Stimulated activated CD4-positive, alpha-beta T cell treated with anti-CD3 and anti-CD28 coated beads, Interleukin-12 subunit alpha, Interleukin-12 subunit beta, amount 100 ng/mL, for 24 hours (primary cell): ENCODE measurements around the gene MYLK.
"Not testable (repeated sequence)": the region's sequence is repeated elsewhere in the genome, so short reads cannot be mapped to it uniquely, and the experiment has no call there.

ENCODE experiments used
- DNase-seq, 2 experiments: peaks; one replicate each; pipeline ENCODE4 v3.0.0-alpha.2; 2020; ENCODE audit warnings: low read depth in 2 of 2

Gene MYLK

DNA sequence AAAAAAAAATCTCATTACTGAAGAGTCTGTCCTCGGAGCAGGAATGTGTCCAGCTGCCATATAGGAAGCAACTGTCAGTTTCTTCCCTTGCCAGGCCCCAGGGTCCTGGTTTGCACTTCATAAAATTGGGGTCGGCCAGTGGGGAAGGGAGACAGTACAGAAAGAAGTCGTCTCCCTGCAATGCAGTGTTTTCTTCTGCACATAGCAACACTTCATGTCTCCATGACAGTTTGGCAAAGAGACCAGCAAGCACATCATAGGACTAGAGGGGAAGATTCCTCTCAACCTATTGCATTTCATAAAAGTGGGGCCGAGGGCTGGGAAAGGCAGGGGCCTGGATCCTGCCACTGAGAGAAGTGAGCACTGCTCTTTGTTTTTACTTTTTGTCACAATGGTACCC lies 161.1 kb downstream of the MYLK start:
- no peak for DNase-seq

DNA sequence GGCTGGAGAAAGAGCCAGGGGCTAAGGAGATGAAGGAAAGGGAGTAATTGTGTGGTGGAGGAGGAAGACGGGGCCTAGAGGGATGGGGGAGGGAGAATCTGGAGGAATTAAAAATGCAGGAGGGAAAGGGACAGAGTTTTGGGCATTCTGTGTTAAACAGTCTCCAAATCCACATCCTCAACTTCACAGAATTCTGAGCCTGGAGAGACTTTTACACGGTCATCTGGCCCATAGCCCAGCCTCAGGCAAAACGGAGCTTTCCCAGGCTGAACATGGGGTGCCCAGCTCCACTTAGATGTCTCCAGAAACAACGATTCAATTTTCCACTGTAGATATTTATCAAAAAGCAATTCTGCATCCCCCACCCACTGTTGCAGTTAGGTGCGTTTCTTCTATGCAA lies 161.7 kb downstream of the MYLK start:
- no peak for DNase-seq

DNA sequence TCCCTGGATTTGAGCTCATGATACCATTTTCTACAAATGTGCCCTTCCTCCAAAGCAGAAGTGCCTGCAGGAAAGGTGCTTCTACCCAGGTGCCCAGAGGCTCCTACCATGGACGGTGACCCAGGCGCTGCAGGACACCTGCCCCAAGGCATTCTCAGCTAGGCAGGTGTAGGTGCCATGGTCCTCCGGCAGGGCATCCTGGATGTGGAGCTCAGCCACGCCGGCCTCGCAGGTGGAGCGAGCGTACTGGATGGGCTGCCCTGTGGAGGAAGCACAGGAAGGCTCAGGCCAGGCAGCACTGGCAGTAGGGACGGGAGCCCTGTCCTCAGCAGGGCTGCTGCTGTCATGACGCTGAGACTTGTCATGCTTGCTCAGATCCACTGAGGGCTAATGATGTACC lies 162.1 kb downstream of the MYLK start:
- DNase-seq, result no peak

DNA sequence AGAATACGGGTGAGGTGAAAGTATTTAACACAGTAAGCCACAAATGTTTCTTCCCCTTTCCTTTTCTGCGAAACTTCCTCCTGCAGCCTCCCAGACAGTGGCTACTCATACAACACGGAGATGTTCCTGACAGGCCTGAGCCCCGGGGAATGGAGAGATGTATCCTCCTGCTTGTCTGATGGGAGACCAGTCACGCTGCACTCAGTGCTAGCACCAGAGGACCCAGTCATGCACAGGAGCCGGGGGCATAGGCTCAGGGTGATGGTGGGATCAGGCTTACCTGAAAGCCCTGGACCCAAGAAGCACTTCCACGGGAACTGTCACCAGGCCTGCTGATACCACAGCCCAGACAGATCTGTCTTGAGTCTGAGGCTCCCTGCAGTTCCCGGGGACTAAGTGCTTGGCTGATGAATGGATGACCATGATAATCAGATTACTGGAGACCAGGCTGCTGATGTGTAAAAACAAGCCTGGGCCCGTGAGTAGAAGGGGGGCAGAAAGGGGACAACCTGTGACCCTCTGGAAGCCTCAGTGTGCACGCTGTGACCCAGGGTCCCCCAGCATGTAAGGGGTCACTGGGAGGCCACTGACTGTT lies 162.9 kb downstream of the MYLK start:
- not testable (repeated sequence) for DNase-seq

DNA sequence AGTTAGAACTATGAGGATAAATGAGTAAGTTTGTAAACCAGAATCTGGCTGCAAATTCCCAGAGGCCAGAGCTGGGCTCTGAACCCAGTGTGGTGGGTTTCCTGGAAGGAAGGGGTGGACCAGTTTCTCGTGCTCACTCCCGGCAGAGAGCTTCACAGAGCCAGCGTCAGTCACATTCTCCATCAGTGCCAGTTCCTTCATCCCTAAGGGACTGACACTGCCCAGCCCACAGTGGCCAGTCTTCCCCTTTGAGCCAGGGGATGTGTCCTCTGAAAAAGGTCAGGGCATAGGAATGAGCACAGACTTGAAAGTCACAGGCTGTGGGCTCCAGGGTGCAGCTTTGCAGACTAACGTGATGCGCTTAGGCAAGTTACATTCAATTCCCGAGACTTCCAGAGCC lies 163.5 kb downstream of the MYLK start:
- no peak for DNase-seq

DNA sequence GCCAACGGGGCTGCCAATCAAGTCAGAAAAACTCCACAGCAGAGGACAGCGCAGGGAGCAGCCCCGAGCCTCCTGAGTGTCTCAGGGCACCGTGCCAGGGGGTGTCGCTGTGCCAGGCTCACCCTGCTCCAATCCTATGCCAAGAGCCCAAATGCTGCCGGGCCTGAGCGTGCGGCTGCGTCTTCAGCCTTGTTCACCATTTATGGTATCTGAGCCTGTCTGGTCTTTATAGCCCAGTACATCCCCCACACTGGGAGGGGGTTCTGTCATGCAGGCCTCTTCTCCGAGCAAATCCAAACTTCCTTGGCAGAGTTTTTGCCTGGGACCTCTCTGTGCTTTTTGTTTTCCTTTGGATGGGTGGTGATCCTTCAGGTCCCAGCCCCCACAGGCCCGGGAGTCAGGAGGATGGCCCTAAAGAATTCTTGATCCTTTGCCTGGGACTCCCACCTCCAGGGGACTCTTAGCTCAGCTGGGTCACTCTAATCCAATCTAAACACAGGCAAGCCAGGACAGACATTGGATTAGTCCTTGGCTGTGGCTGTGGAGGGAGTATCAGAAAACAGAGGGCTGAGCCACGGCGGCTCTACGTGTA lies 164.2 kb downstream of the MYLK start:
- DNase-seq, result no peak

DNA sequence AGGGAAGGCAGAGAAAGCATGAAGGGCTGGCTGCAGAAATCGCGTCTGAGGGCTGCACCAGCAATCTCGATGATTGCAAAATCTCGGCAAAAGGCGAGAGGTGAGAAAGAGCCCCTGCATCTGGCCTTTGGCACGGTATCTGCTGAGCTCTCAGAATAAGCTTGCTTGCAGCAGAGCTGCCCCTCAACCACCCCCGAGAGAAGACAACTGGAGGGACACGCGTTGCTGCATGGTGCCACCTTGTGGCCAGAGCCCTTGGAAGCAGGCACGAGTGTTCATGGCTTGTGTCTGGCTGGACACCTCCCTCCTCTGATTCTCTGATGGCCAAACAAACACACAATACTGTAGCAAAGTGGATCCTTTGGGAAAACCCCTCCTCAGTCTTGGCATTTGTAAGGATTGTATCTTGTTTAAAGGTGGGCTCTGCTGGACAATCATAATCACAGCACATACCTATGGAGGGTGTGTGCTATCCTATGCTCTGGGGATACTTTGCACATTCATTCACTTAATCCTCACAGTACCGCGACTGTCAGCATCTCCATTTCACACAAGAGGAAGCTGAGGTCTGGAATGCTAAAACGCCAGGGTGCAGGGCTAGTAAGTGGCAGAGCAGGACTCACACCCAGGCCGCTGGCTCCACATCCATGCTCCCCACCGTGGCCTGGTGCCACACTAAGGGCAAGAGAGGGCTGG lies 164.9 kb downstream of the MYLK start:
- peak in 1 of 2 experiments; percentile 39 for DNase-seq

DNA sequence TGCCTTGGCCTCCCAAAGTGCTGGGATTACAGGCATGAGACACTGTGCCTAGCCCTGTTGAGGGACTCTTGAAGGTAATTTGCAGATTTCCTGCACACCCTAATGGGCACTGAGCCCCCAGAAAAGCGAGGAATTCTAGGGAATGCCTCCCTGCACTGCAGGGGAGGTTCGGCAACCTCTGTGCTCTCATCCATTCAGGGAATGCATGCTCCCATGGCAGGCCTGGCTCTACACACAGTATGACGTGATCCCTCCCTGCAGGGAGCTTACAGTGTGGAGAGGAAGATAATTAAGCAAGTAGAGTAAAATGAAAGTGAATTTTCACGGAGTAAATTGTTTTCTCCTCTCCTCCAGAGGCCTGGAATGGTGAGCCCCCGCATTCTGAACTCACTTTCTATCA lies 166.0 kb downstream of the MYLK start:
- DNase-seq, result no peak

DNA sequence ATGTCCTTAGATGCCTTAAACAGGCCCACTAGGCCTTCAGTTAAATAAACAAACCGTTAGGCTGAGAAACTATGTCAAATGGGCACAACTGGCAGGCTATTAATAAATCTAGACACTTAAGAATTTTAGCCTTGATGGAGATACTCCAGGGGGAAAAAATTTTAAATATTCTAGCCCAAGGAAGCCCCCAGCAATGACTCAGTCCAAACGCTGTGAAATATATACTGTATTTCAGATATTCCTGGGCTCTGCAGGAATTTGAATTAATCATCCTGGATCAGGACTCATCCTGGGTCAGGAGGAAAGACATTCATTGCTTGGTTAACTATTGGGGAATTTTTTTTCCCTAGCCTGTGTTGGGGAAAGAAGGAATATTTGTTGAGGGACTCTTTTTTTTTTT lies 166.7 kb downstream of the MYLK start:
- DNase-seq, result not testable (repeated sequence)

DNA sequence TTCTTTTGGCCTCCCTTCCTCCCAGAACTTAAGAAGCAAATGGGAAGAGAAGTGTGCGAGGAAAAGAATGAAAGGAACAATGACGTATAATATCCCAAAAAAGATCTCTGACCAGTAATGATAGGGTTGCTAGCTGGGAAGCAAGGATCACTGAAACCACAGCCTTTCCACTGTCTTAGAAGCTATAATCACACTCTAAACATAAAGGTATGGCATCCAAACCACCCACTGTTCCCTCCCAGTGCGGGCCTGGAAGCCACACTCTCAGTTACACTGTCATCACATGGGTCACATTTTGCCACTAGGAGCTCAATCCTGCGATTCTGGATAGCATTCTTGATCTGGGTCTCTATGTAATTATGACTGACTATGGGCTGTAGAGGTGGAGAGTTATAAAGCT lies 167.7 kb downstream of the MYLK start:
- DNase-seq, result no peak

DNA sequence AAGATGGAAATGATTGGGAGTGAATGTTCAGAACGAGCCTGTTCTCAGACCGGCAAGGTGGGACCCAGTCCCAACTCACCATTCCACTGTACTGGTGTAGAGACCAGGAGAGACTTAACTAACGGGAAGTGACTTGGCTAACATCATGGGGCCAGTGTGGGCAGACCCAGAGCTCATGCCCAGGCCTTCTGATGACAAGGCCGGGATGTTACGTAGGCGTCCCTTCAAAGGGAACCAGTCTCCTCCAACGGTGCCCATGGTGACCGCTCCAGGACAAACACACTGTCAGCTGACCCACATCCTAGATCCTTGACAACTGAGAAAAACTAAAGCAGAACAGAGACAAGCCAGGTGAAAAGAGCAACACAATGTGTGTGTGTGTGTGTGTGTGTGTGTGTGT lies 170.9 kb downstream of the MYLK start:
- DNase-seq, result no peak

DNA sequence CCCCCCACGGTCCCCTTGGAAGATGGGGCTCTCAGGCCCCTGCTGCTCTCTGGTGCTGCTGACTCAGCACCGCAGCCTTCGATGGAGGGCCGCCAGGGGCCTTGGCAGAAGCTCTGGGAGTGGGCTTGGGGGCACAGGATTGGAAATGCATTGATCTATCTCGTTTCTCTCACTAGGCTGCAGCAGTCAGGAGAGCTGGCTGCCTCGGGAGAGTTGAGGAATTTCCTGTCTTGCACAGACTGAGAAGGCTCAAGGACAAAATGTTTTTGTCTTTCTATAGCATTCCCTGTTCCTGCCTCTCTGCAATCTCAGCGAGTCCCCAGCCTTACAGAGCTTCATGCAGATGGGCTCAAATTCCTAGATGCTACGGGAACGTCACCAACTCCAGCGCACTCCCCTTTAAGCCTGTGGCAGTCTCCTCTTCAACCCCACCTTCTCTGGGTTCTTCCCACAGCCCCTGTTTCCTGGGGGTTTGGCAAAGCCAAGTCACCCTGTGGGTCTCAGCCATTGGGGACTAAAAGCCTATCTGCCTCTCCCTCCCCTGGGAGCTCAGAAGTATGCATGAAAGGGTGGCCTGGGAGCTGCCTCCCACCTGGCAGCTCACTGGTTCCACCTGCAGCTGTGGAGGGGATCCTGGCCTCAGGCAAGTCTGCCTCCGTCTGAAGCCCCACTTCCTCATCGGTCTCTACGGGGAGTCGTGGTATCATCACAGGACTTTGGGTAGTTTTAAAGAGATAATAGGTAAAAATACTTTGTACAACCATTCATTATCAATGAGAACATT lies 171.9 kb downstream of the MYLK start:
- DNase-seq, result no peak

DNA sequence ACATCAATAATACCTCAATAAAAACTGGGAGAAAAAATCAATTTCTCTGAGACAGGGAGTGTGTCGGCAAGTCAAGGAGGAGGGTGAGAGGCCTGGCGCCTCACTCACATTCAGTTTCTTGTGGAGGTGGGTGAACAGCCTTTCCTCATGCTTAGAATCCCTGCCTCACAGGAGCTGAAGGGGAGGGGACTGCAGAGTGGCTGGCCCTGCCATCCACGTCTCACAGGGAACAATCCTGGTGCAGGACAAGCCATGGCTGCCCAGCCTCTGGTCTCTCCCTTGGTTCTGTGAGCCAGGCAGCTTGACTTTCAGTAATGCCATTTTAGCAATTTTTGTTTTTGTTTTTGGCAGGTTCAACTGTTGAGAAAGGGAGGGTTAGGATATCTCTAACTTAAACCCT lies 172.8 kb downstream of the MYLK start:
- no peak for DNase-seq

DNA sequence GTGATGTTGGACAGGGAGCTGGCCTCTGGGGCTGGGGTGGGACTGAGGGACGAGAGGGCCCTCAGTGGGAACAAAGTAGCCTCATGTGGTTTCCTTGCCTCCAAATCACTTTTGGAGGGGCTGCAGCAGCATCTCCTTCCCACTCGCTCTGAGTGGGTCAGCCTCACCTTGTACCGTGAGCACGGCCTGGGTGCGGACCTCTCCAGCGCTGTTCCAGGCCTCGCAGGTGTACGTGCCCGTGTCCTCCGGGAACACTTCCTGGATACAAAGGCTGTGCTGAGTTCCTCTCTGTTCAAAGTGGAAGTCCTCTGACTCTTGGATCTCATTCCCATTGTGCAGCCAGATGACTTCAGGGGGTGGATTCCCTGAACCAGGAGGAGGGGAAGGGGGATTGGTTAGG lies 175.6 kb downstream of the MYLK start:
- no peak for DNase-seq

DNA sequence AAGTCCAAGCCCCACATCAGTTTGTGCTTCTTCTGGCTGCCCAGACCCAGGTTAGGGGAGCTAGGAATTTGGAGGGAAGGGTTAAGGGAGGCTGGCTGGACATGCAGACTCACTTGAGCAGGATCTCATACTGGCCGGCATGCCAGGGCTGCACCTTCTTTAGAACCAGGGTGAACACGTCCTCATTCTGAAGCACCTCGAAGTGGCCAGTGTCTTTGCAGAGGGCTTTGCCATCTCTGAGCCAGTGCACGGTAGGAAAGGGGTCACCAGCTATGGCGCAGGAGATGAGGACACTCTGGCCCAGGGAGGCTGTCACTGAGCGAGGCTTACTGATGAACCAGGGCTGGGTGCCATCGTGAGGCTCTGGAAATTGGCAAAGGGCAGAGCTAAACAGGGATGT lies 176.5 kb downstream of the MYLK start:
- not testable (repeated sequence) for DNase-seq

DNA sequence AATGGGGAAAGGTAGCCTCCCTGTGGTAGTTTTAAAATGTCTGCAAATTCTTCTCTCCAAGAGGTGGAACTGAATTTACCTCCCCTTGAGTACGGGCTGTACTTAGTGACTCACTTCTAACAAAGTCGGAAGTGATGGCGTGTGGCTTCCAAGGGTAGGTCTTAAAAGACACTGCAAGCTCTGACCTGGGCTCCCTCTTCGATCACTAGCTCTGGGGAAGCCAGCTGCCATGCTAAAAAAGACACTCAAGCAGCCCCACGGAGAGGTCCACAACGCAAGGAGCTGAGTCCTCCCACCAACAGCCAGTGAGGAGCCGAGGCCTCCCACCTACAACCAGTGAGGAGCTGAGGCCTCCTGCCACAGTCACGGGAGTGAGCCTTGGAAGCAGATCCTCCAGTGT lies 177.3 kb downstream of the MYLK start:
- no peak for DNase-seq

DNA sequence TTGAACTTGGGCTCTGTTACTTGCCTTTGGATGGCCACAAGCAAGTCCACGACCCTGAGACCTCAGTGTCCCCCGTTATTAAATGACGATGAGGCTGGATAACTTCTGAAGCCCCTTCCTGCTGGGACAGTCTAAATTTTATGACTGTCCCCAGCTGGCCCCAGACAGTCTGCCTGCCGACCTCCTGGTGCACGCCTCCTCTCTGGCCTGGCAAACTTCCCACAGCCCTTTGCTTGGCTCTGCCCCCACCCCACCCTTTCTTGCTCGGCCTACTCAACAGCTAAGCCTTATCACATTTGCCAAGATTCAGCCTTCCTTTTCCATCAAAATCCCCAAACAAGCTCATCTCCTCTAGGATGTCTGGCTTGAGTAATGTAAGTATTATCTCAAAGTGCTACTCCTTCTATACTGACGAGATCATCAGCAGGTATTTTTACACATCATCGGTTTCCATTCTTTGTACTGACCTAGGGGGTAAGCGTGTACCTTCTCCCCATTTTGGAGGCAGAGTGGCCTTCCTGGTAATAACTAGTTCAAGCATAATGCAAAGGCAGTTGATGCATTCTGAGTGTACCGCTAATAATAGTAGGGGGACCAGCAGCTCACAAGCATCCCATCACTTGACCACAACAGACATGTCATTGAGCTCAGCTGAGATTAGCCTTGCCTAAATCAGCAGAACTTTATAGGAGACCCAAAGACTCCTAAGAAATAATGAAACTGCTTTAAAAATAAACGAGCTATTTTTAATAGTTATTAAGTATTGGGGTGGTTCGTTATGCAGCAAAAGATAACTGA lies 178.4 kb downstream of the MYLK start:
- DNase-seq, result no peak

DNA sequence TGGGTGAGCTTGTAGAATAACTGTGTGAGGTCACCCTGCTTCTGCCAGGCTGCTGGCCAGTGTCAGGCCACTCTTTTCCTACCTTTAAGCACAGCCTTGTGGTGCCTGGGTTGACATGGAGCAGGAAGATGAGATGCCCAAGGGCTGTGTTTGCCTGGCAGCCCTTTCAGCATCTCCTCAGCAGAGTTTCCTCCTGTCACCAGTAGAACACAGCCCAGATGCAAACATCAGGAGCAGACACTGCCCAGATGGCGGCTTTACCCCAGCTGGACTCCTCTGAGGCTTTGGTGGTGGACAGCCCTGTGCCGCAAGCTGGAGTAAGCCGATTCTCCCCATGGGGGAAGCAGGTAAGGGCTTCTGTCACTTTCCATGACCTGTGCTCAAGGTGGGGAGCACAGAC lies 180.5 kb downstream of the MYLK start:
- not testable (repeated sequence) for DNase-seq

DNA sequence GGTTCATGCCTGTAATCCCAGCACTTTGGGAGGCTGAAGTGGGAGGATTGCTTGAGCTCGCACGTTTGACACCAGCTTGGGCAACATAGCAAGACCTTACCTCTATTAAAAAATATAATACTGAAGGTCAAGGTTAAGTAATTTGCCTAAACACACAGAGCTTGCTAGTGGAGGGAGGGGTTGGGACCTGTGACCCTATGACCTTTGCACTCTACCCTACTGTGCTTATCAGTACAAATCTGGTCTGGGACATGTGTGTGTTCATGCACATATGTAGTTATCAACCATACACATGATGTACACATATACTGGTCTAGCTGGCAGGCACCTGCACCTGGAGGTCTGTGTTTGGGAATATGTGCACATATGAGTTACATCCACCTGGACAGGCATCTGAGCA lies 181.4 kb downstream of the MYLK start:
- no peak for DNase-seq

DNA sequence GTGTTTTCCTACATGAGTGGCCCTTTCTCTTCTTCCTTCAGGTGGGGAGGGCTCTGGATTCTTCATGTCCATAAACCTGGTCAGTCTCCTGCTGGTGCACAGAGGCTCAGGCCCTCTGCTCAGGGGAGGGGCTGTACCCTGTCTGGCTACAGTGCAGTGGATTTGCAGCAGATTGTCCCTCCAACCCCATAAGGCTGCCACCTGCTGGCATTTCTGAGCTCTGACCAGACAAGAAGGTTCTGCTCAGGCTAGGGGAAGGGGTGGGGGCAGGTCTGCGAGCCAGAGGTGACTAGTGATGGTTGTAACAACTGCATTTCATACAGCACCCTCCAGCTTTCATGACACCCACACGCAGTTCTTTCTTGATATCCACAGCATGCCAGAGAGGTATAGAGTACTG lies 182.1 kb downstream of the MYLK start:
- peak in 1 of 2 experiments; percentile 6 for DNase-seq

DNA sequence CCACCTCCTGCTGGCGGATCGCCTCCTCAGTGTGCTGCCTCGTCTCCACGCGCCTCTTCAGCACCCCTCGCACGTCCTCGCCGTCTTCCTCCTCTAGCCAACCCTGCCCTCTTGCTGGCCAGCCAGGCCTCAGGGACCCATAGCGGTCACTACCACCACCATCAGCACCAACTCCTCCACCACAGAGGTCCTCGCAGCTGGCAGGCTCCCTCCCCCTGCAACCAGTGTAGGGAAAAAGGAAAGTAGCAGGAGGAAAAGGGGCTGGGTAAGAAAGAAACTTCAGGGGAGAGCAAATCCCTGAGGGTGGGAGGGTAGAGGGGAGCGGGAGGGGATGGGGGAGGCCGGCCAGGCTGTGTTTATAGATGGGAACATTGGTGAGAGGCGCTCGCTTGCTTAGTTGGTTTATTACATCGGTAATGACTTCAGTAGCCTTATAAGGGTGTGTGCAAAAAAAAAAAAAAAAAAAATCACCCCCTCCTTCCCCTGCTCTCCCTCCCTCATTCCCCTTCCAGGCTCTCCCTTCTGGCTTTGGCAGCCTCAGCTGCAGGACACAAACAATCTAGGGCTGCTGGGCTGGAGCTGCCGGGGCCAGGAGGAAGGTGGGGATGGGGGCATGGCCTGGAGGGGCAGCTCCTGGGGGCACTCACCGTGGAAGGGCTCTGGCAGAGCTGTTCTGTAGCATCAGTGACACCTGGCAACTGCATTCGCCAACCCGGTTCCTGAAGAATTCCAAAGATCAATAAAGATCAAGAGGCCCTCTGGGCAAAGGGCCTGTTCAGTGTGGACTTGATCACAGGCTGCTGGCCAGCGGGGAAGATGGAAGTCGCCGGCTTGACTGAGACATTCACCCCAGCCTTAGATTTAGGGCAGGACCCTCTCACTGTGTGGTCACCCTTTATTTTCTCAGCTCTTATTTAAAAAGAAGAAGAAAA lies 183.1 kb downstream of the MYLK start:
- DNase-seq, result no peak
